Keratinocyte (primary cell): ENCODE results near the gene RWDD1. TPM values are rescaled to one million over a fixed set of nuclear protein-coding genes. Genes with fewer than 3 reads are reported as not detected.

Experiments
- DNase-seq: peaks from one replicate; pipeline ENCODE4 v3.0.0-alpha.2; 2011; ENCODE audit warnings: low read depth, missing footprints, low spot score
- FAIRE-seq: peaks from 2 replicates; lab custom pipeline; 2011; peaks lifted over from hg19 to GRCh38; lab: Jason Lieb, UNC
- H2AFZ ChIP-seq: 2 replicates; pipeline ENCODE4 v1.6.0; 2012; ENCODE audit warnings: low read length, control low read depth, inconsistent platforms; ENCODE audit not compliant: control insufficient read depth
- H3K27ac ChIP-seq: 2 replicates; pipeline ENCODE4 v1.5.1; 2011; ENCODE audit warnings: low read length; ENCODE audit not compliant: control insufficient read depth, insufficient read depth
- H3K27me3 ChIP-seq: 3 replicates; pipeline ENCODE4 v1.6.0; 2011; ENCODE audit warnings: low read length; ENCODE audit not compliant: control insufficient read depth, insufficient read depth; ENCODE audit errors: extremely low read depth
- H3K36me3 ChIP-seq, 2 experiments: 2 replicates in 1 of 2; 3 replicates in 1 of 2; pipeline ENCODE4 v1.5.1; 2011; ENCODE audit warnings: low read length in 2 of 2, mild to moderate bottlenecking in 1 of 2; ENCODE audit not compliant: control insufficient read depth in 2 of 2, insufficient read depth in 2 of 2; ENCODE audit errors: extremely low read depth in 1 of 2
- H3K4me1 ChIP-seq: 3 replicates; pipeline ENCODE4 v1.5.1; 2011; ENCODE audit warnings: low read length; ENCODE audit not compliant: control insufficient read depth, insufficient read depth; ENCODE audit errors: extremely low read depth
- H3K4me2 ChIP-seq: 3 replicates; pipeline ENCODE4 v1.6.0; 2011; ENCODE audit warnings: low read depth, low read length; ENCODE audit not compliant: control insufficient read depth, insufficient read depth; ENCODE audit errors: extremely low read depth
- H3K4me3 ChIP-seq, 3 experiments: fragments of 200-600 bp in 1 of 3; sonication (generic) in 1 of 3; 2 replicates in 2 of 3; 3 replicates in 1 of 3; pipeline ENCODE4 v1.5.1; 2011 to 2016; ENCODE audit warnings: low read length in 3 of 3, mild to moderate bottlenecking in 3 of 3, control low read depth in 2 of 3, inconsistent platforms in 1 of 3, low read depth in 1 of 3, mixed read lengths in 1 of 3, mixed run types in 1 of 3, moderate library complexity in 1 of 3; ENCODE audit not compliant: control insufficient read depth in 2 of 3, insufficient read depth in 2 of 3; ENCODE audit errors: extremely low read depth in 1 of 3
- H3K79me2 ChIP-seq: 2 replicates; pipeline ENCODE4 v1.6.0; 2012; ENCODE audit warnings: low read length; ENCODE audit not compliant: control insufficient read depth, insufficient read depth
- H3K9ac ChIP-seq: 3 replicates; pipeline ENCODE4 v1.6.0; 2011; ENCODE audit warnings: low read length; ENCODE audit not compliant: control insufficient read depth, insufficient read depth; ENCODE audit errors: extremely low read depth
- H3K9me1 ChIP-seq: 3 replicates; pipeline ENCODE4 v1.6.0; 2011; ENCODE audit warnings: low read length; ENCODE audit not compliant: control insufficient read depth, insufficient read depth; ENCODE audit errors: extremely low read depth
- H3K9me3 ChIP-seq: 2 replicates; pipeline ENCODE4 v1.5.1; 2012; ENCODE audit warnings: low read depth, low read length; ENCODE audit not compliant: control insufficient read depth
- H4K20me1 ChIP-seq: 3 replicates; pipeline ENCODE4 v1.6.0; 2011; ENCODE audit warnings: low read length; ENCODE audit not compliant: control insufficient read depth, insufficient read depth; ENCODE audit errors: extremely low read depth
- EZH2 ChIP-seq: IDR thresholded peaks from one replicate; pipeline ENCODE4 v1.6.1; 2012; ENCODE audit warnings: inconsistent platforms, mild to moderate bottlenecking, low read length, moderate library complexity
- dilution Hi-C: fragments of 300-500 bp; cut with MboI; formaldehyde crosslinking; loops from one replicate; pipeline ENCODE4 v1.7.0; 2020; ENCODE audit warnings: low sequenced_read_pairs; ENCODE audit not compliant: extremely low pct_ligation_motif_present
- polyA minus RNA-seq, 3 experiments: library from RNA; depleted of rRNA, polyadenylated mRNA; stranded (reverse); fragments of >200 nt; gene quantifications; 1 replicate in 1 of 3; 2 replicates in 1 of 3; 3 replicates in 1 of 3; pipeline ENCODE4 v1.2.3, GENCODE V29; 2011
- polyA plus RNA-seq, 5 experiments: library from polyadenylated mRNA; depleted of rRNA in 3 of 5; stranded (reverse) in 3 of 5; stranded (forward) in 1 of 5; unstranded in 1 of 5; fragments of >200 nt; gene quantifications; 1 replicate in 1 of 5; 2 replicates in 3 of 5; 3 replicates in 1 of 5; pipeline versions ENCODE4 v1.2.1 to v1.2.3, GENCODE V29; 2011 to 2012; ENCODE audit warnings: missing spikeins in 2 of 5, low read depth in 1 of 5, low replicate concordance in 1 of 5
- TF ChIP-seq, protein P1 (sequence below), 3 experiments: IDR thresholded peaks in 1 of 3; conservative IDR thresholded peaks in 1 of 3; optimal IDR thresholded peaks in 1 of 3; 2 replicates in 2 of 3; 3 replicates in 1 of 3; pipeline versions ENCODE3 to v1.5.1; 2011; ENCODE audit warnings: low read length in 3 of 3, mild to moderate bottlenecking in 3 of 3, moderate library complexity in 2 of 3, control low read depth in 1 of 3, inconsistent platforms in 1 of 3; ENCODE audit not compliant: insufficient read depth in 2 of 3; ENCODE audit errors: extremely low read depth in 1 of 3

RWDD1 gene, protein sequence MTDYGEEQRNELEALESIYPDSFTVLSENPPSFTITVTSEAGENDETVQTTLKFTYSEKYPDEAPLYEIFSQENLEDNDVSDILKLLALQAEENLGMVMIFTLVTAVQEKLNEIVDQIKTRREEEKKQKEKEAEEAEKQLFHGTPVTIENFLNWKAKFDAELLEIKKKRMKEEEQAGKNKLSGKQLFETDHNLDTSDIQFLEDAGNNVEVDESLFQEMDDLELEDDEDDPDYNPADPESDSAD
- polyA plus RNA-seq (35.9 to 61.7 TPM (median 41.7 TPM) in 3 replicates), polyA minus RNA-seq (10.5 to 18.3 TPM (median 15.6 TPM) in 3 replicates)
- polyA plus RNA-seq (2011; ENCODE audit: low read depth) = 152 TPM
- polyA plus RNA-seq (2011; cell fraction: cytosol; rRNA removed) = 42.8 and 65.6 TPM in 2 replicates
- 7.3 and 12.5 TPM in 2 replicates for polyA plus RNA-seq (2011; cell fraction: nucleus; rRNA removed)
- 39.9 and 50.4 TPM in 2 replicates for polyA plus RNA-seq (2012; ENCODE audit: low replicate concordance)
- polyA minus RNA-seq (2011; cell fraction: cytosol; rRNA and poly(A)+ RNA removed) = 19.4 TPM
- 1.9 and 4.0 TPM in 2 replicates for polyA minus RNA-seq (2011; cell fraction: nucleus; rRNA and poly(A)+ RNA removed)

DNA sequence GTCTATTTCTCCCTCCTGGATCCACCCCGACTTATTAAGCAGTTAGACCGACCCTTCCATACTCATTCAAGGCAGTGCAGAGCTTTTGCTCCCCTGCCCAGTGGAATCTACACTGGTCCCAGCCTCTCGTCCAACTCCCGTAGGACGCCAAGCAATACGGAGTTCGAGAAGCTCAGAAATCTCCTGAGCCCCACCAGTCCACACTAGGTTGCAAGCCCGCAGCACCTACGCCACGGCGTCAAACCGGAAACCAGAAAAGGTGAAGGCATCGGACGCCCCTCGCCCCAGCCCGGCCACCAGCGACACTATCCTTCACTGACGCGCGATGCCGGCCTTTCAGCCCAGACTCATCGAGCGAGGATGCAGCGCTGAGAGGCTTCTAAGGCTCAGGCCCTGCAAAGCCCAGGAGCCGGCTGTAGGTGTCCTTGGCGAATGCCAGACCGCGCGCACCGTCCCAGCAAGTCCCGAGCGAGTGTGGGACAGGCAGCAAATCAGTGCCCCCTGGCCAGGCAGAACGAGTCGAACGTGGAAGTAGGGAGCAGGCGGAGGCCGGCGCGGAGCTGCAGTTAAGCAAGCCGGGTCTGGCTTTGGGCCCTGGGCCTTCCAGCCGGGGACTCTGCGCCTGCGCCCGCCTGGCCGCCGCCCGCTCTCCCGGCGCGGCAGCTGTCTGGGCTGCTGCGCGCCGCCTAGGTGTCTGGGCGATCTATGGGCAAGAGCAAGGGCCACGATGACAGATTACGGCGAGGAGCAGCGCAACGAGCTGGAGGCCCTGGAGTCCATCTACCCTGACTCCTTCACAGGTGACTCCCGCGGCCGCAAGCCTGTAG is at the start of gene RWDD1:
Gene RWDD1 (plus strand): TSS at position 649 of the 827 bp plus-strand sequence. CDS start 79 bp downstream, at position 728.
- Histone ChIP-seq H3K9me1 (no peaks in the 10 kb centered on the region), H3K36me3 (peaks cover 2 to 3% of the 10 kb centered on the region in 2 experiments), H3K9me3 (no peaks in the 10 kb centered on the region), H3K27me3 (no peaks in the 10 kb centered on the region), H3K9ac (peak within 1 kb of the TSS; percentile 97), H3K4me3 (peak within 1 kb of the TSS; percentile 86 to 100 (median 98)), H4K20me1 (peaks cover 3% of the 10 kb centered on the region), H3K27ac (peak within 1 kb of the TSS; percentile 94), H3K4me2 (peak within 1 kb of the TSS; percentile 97), H3K79me2 (peaks cover 54% of the 10 kb centered on the region), H3K4me1 (peaks cover 16% of the 10 kb centered on the region), H2AFZ (peak within 1 kb of the TSS; percentile 99)
- TF ChIP-seq, protein P1, sequence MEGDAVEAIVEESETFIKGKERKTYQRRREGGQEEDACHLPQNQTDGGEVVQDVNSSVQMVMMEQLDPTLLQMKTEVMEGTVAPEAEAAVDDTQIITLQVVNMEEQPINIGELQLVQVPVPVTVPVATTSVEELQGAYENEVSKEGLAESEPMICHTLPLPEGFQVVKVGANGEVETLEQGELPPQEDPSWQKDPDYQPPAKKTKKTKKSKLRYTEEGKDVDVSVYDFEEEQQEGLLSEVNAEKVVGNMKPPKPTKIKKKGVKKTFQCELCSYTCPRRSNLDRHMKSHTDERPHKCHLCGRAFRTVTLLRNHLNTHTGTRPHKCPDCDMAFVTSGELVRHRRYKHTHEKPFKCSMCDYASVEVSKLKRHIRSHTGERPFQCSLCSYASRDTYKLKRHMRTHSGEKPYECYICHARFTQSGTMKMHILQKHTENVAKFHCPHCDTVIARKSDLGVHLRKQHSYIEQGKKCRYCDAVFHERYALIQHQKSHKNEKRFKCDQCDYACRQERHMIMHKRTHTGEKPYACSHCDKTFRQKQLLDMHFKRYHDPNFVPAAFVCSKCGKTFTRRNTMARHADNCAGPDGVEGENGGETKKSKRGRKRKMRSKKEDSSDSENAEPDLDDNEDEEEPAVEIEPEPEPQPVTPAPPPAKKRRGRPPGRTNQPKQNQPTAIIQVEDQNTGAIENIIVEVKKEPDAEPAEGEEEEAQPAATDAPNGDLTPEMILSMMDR (optimal IDR thresholded peaks at IDR 0.05 in 1 of 3, IDR thresholded peaks at IDR 0.05 in 1 of 3, conservative IDR thresholded peaks at IDR 0.05 in 1 of 3; ENCODE audit: extremely low read depth in 1 of 3, insufficient read depth in 2 of 3, low read length in 3 of 3) = peak in 1 of 3 experiments; percentile 12
- no peak for TF ChIP-seq EZH2
- no peak for FAIRE-seq
- DNase-seq = peak; percentile 87
- dilution Hi-C loops = no loop called here

- TF ChIP-seq, protein P1 (optimal IDR thresholded peaks at IDR 0.05 in 1 of 3, IDR thresholded peaks at IDR 0.05 in 1 of 3, conservative IDR thresholded peaks at IDR 0.05 in 1 of 3; ENCODE audit: extremely low read depth in 1 of 3, insufficient read depth in 2 of 3, low read length in 3 of 3) = no peak
- TF ChIP-seq EZH2 = no peak
- no peak overlapping the region for H3K4me2 ChIP-seq
- H3K79me2 ChIP-seq = no peaks in the 10 kb centered on the region
- peaks cover under 1% of the 10 kb centered on the region for H3K4me1 ChIP-seq
- H3K36me3 ChIP-seq = no peaks in the 10 kb centered on the region
- DNase-seq (no peak), FAIRE-seq (no peak)
- H3K4me3 ChIP-seq = no peak overlapping the region
- no peak overlapping the region for H3K27ac ChIP-seq
- H3K27me3 ChIP-seq = no peaks in the 10 kb centered on the region
- no peaks in the 10 kb centered on the region for H3K9me3 ChIP-seq
- dilution Hi-C loops = no loop called here
- H2AFZ ChIP-seq = peak overlapping the region; percentile 58
- H3K9me1 ChIP-seq = no peaks in the 10 kb centered on the region
- no peaks in the 10 kb centered on the region for H4K20me1 ChIP-seq
- H3K9ac ChIP-seq = no peak overlapping the region
Observed at GRCh38 chr6:116522896-116523295, 48.4 kb upstream of the RWDD1 start.
